HG02938 (cell line): Measurements from ENCODE around the gene CASP1.
A peak's percentile ranks its signal among the peaks of the same experiment; 100 is the strongest.
"Not testable (repeated sequence)": the region's sequence is repeated elsewhere in the genome, so short reads cannot be mapped to it uniquely, and the experiment has no call there.

Source experiments
- ATAC-seq: cut with Tn5 transposase; IDR thresholded peaks from one replicate; pipeline ENCODE4 v1.9.1; 2021; ENCODE audit warnings: mild to moderate bottlenecking, moderate library complexity; ENCODE audit not compliant: unreplicated experiment

Gene CASP1

DNA sequence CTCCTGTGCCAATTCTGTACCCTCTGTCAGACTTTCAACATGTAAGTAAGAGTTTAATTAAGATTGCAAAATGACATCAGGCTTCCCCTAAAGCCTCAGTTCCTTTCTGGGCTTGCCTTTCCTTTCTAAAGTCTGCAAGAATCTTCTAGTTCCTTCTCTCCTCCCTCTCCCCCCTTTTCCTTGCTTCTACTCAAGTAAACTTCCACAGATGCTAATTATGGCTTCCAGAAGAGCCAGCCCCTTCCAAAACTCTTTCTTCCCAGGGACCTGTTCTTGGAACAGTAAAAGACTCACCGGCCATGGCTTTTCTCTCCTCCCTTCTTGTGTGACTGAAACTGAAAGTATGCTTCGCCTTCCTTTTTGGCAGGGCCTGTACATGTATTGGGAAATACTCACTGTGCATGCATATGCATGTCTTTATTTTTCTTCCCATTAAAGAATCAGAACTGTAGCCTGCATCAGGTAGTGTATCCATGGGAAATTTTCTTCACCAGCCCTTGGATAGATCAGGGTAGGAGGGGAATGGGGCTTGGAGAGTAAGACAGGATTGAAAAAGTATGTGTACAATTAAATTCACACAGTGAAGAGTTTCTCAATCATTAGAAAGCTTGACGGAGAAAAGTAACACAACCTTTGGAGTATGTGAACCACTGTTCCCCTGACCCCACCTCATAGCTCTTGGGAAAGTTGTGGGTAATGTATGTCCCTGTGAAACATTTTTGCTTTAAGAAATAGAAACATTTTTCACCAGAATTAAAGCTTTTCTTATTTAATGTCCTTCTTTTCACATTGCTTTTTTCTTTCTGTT, at the start of gene CASP1:
TSS of gene CASP1 (minus strand) at position 332 of the 808 bp plus-strand sequence. CDS start at position 301, 31 bp downstream.
- ATAC-seq, result peak; percentile 87

DNA sequence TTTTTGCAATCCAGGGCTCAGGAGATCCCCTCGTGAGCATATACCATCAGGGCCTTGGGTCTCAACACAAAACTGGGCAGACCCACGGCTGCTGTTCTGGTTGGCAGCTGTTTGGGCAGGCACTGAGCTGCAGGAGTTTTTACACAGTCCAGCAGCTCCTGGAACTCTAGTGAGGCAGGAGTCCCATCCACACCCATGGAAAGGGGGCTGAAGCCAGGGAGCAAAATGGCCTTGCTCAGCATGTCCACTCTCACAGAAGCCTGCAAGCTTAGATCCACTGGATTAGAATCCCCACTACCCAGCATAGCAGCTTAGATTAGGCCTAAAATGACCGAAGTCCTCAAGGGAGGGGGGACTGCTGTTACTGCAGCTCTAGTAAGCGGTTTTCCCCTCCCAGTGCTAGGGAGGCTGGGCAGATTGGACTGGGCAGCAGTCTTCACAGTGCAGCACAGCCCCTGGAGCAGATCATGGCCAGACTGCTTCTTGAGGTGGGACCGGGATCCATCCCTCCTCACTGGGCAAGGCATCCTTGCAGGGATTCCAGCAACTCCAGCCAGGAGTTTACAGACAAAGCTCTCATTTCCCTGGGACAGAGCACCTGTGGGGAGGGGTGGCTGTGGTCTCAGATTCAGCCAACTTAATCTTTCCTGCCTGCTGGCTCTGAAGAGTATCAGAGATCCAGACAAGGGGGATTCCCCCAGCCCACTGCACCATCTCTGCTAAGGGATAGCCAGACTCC, 46.6 kb upstream of the CASP1 start:
- no peak for ATAC-seq

DNA sequence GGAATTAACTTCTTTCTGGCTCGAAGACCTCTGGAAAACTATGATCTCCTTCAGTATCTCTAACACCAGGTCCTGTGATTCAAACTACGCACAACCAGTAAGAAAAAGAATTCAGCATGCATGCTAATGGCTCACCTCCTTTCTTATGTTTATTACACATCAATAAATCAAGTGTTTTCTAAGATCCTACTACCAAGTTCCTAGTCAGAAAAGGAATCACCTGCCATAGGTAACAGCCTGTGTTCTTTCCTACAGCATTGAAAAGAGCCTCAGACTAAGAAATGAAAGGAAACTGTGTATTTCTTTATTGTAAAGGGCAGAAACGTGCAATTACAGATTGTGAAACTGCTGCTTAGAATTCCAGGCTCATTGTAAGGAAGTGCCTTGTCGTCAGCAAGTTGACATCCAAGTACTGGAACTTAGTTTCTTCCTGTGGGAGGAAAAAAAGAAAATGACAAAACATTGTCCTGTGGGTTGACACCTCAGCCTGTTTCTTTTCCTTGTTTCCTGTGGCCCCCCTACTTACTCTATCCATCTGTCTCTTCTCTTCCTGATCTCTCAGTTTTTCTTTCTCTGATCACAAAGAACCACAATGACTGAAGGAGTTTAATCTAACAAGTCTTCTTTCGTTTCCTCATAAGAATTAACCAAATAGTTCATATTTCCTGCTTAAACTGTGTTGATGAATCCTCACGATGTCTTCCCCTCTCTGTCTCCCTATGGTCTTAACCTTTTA, 45.4 kb upstream of the CASP1 start:
- not testable (repeated sequence) for ATAC-seq

DNA sequence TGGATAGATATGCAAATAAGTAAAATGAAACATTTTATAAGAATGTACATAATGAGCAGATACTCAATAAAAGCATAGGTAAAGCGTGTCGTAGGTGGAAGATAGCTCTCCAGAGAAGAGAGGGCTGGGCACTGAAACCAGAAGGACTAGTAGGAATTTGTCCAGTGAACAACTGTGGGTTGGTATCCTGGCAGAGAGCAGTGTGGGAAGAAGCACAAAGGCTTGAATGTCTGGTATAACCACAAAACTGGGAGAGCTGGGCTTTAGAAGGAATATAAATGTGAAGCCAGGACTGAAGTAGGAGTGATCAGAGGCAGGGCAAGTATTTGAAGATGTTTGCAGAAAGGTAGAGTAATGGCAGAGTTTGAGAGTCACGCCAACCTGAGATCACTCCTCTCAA, 43.3 kb upstream of the CASP1 start:
- ATAC-seq, result no peak

DNA sequence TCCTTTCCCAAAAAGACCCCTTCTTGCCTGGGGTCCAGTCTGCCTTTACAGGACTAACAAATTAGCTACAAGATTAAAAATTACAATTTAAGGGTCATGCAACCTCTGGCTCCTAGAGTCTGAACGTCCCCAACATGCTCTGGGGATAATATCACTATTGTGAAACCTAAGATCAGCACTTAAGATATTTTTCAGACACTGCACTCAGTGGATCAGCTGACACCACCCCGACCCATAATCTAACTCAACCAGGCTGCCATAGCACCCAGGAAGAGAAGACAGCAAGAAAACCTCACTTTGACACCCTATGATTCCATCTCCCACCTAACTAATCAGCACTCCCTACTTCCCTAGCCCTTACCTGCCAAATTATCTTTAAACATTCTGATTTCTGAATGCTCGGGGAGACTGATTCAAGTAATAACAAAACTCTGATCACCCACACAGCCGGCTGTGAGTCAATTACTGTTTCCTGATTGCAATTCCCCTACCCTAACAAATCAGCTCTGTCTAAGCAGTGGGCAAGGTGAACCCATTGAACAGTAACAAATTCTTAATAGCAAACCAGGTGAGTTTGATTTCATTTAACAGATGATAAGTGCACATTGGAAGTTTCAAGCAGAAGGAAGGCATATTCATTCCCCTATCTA, 42.3 kb upstream of the CASP1 start:
- ATAC-seq, result not testable (repeated sequence)

GRCh38 chr11:105074166-105074530, 39.2 kb upstream of the CASP1 start:
- no peak for ATAC-seq

DNA sequence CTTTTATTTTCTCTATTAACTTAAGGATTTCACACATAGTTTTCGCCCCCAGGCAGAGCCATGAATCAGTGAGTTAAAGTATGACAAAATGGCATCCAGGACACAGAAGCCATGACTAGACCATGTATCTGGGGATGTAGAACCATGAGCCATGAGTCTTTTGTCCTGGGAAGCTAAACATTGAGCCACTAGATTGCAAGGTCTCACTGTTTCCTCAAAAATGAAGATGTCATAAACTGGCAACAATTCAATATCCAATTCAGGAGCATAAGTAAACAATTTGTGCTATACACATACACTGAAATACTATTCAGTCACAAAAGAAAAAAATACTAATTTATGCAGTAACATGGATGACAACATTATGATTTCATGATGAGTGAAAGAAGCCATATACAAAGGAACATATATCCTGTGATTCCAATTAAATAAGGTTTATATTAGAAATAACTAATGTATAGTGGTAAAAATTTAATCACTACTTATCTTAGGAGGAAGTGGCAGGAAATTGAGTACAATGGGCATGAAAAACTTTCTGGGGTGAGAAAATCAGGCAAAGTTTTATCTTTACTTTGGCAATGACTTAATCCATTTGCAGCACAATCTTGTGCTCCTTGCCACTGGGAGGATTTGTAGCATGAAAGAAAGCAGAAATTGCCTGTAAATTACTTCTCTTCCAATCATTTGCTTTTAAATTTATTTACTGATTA, 38.7 kb upstream of the CASP1 start:
- no peak for ATAC-seq

- not testable (repeated sequence) for ATAC-seq
These were observed 37.1 kb upstream of the CASP1 start for GRCh38 chr11:105072080-105072479.

DNA sequence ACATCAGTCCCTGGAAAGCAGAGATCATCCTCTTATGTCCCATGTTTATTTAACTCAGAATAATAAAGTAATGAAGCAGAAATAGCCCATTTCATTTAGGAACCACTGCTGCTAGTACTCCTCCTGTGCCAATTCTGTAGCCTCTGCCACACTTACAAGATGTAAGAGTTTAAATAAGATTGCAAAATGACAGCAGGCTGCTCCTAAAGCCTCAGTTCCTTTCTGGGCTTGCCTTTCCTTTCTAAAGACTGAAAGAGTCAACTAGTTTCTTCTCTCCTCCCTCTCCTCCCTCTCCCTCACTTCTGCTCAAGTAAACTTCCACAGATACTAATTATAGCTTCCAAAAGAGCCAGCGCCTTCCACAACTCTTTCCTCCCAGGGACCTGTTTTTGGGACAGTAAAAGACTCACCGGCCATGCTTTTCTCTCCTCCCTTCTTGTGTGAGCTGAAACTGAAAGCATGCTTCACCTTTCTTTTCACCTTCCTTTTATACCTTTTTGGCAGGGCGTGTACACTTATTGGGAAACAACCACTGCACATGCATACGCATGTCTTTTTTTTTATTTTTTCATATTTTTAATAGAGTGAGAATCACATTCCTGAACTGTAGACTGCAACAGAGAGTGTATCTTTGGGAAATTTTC, 36.3 kb upstream of the CASP1 start:
- no peak for ATAC-seq

DNA sequence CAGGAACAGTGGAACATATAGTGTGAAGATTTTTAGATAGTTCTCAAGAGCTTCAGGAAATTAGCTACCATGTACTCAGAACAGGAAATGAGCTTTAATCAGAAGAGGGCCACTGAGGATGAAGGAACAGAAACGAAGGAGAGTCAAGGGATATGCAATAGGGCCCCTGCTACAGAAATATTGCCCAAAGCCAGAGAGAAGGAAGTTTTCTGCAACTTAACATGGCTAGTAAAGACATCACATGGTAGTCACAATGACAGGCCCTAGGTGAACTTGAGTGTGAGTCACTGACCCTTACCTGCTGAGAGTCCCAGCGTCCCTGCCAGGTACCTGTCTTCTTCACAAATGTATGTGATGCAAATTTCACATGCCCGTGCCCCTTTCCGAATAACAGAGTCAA, 35.4 kb upstream of the CASP1 start:
- ATAC-seq, result no peak

DNA sequence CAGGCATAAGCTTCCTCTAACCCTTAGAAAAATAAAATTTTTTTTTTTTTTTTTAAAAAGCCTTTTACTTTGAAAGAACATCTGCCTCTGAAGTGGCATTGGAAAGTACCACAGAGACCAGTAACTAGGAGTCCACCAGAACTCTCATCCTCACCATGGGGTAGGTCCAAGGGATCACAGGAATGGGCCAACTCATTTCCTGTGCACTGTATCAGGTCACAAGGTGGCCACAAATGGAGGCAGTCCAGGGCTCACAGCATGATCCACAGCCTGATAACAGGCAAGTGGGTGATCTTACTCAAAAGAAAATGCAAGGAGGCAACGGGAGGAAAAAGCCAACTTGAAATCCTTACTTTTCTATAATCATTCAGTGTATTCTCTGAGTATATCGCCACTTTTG, 34.8 kb upstream of the CASP1 start:
- not testable (repeated sequence) for ATAC-seq

DNA sequence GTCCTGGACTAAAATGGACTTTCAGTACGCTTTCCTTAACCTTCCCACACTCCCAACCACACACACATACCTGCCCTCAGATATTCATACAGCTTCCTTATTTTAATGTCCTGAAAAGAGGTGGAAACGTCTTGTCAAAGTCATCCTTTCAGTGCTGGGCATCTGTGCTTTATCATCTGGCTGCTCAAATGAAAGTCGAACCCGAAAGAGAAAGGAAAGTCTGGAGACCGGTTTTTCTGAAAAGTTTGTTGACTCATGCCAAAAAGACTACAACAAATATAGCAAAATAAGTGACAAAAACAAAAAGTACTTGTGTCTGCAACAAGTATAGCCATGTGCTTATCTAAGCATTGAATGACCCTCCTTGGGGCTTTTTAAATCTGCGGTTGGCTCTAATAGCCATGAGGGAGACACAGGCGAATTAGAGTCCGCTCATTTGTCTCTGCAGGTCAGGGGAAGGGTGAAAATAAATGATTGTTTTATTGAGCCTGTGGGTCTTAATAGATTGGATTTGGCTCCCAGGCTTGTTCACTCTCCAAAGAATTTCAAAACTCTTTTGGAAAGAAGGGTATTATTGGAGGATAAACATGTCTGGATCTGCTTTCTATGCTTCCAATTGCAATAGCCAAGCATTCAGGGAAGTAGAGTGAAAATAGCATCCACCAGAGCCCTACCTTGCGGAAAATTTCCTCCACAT, 28.4 kb upstream of the CASP1 start:
- ATAC-seq, result not testable (repeated sequence)

DNA sequence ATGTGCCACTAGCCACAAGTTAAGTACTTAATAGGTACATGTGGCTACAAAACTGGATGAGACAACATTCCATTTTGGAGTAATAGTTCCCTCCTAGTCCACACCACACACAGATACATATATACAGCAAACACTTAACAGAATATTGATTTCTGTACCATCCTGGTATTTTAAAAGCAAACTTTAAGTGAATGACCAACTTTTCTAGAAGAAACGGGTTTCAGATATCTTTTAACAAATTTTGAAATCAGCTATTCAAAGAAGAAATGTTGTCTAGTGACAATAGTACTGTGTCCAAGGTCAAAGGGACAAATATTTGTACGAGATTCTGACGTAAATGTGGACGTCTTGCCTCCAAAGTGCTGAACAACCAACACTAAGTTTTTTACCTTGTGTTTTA, 22.5 kb upstream of the CASP1 start:
- ATAC-seq, result no peak

- ATAC-seq, result no peak
These were observed 21.5 kb upstream of the CASP1 start for GRCh38 chr11:105056446-105056845.

- ATAC-seq, result no peak
These were observed 20.0 kb upstream of the CASP1 start for GRCh38 chr11:105054723-105055493.

- no peak for ATAC-seq
These were observed 17.5 kb upstream of the CASP1 start for GRCh38 chr11:105052487-105052886.

- ATAC-seq, result no peak
These were observed 16.6 kb upstream of the CASP1 start for GRCh38 chr11:105051559-105051958.

DNA sequence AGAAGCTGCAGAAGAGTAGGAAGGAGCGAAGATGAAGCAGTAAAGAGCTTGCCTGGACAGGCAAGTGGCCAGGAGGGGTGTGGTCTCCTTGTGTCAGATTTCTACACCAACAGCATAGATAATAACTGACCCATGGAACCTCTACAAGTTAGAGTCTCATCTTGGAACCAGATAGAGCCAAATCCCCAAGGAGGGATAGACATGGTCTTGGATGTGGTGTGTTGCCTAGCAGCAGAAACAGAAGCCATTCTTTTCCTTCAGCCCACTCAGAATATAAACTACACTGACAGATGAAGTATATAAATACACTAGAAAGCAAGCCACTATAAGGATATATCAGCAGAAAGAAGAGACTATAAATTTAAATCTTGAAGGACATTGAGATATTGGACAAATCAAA, 14.5 kb upstream of the CASP1 start:
- no peak for ATAC-seq
